ENCODE results near the gene SLC9C1. TPM values are rescaled to one million over a fixed set of nuclear protein-coding genes. Genes with fewer than 3 reads are reported as not detected.

The SLC9C1 gene
- total RNA-seq, 2 experiments from 2014 or later: not detected

- CTCF ChIA-PET: interaction anchor here (0.6 to 2.7 kb wide), 4 partner anchors 9 to 174 kb away, joined by 4 to 18 read pairs (median 6); no protein-coding TSS in a partner anchor
- Mint-ChIP-seq H3K27me3 (no peaks in the 10 kb centered on the region), H3K27ac (peak overlapping the region; percentile 71), H3K4me3 (no peak overlapping the region), H3K36me3 (ENCODE audit: low read depth) (peaks cover 8% of the 10 kb centered on the region), H3K9me3 (no peaks in the 10 kb centered on the region), H3K4me1 (ENCODE audit: low read depth) (peaks cover 80% of the 10 kb centered on the region)
- POLR2A ChIA-PET: no interaction called here
- ATAC-seq: no peak
- no peak for DNase-seq
- TF ChIP-seq, protein P1, sequence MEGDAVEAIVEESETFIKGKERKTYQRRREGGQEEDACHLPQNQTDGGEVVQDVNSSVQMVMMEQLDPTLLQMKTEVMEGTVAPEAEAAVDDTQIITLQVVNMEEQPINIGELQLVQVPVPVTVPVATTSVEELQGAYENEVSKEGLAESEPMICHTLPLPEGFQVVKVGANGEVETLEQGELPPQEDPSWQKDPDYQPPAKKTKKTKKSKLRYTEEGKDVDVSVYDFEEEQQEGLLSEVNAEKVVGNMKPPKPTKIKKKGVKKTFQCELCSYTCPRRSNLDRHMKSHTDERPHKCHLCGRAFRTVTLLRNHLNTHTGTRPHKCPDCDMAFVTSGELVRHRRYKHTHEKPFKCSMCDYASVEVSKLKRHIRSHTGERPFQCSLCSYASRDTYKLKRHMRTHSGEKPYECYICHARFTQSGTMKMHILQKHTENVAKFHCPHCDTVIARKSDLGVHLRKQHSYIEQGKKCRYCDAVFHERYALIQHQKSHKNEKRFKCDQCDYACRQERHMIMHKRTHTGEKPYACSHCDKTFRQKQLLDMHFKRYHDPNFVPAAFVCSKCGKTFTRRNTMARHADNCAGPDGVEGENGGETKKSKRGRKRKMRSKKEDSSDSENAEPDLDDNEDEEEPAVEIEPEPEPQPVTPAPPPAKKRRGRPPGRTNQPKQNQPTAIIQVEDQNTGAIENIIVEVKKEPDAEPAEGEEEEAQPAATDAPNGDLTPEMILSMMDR (IDR thresholded peaks at IDR 0.05): no peak
- intact Hi-C loops (cut with micrococcal nuclease): loop anchor here (10.0 kb wide), 1 partner anchor 165 kb away; the partner anchor contains the start of gene SLC9C1
Observed at GRCh38 chr3:112129925-112130637, 163.9 kb downstream of the SLC9C1 start.

DNA sequence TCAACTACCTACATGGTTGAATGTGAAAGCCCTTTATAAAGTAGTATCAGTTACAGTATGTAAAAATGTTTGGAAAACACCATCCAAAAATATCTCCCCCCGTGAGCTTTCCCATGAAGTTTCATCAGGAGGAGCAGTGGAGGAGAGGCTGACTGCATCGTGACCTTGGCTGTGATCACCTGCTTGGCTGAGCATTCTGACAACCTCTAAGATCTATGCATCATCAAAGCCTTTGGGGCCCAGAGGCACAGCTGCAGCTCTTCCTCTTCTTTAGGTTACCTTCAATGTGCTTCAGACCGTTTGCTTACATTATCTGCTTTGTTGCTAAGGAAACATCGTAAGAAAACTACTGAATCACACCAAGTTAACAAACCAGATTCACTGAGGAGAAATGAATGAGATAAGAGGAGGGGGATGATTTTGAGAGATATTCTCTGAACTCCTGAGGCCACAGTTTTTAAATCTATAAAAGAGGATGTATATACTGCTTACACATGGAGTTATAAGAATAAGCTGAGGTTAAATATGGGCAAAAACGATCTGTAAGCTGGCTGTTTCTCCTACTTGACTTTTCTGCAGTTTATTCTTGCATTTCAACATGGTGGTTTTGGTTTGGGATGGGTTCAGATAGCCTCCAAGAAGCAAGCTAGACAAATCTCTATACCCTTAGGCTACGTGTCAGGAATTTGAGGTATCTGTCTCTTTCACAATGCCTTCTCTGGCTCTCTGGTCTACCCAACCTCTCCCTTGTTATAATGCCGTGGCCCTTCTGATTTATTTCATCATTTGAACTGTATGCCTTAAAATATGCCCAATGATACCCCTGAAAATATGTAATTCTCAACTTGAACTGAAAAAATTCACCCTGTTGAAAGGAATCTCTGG, 164.9 kb downstream of the SLC9C1 start:
- Mint-ChIP-seq H3K9me3 (no peaks in the 10 kb centered on the region), H3K27ac (peak overlapping the region; percentile 71), H3K36me3 (ENCODE audit: low read depth) (peaks cover 10% of the 10 kb centered on the region), H3K4me1 (ENCODE audit: low read depth) (peaks cover 70% of the 10 kb centered on the region), H3K27me3 (no peaks in the 10 kb centered on the region), H3K4me3 (peak overlapping the region; percentile 0)
- TF ChIP-seq, protein P1 (IDR thresholded peaks at IDR 0.05): no peak
- ATAC-seq: peak; percentile 76
- DNase-seq: peak; percentile 75
- intact Hi-C loops (cut with micrococcal nuclease): no loop called here
- POLR2A ChIA-PET: interaction anchor here (0.5 kb wide), 1 partner anchor 12 kb away, joined by 3 read pairs; no protein-coding TSS in a partner anchor
- CTCF ChIA-PET: interaction anchor here (0.6 to 2.7 kb wide), 6 partner anchors 9 to 391 kb away, joined by 3 to 18 read pairs (median 5); no protein-coding TSS in a partner anchor

DNA sequence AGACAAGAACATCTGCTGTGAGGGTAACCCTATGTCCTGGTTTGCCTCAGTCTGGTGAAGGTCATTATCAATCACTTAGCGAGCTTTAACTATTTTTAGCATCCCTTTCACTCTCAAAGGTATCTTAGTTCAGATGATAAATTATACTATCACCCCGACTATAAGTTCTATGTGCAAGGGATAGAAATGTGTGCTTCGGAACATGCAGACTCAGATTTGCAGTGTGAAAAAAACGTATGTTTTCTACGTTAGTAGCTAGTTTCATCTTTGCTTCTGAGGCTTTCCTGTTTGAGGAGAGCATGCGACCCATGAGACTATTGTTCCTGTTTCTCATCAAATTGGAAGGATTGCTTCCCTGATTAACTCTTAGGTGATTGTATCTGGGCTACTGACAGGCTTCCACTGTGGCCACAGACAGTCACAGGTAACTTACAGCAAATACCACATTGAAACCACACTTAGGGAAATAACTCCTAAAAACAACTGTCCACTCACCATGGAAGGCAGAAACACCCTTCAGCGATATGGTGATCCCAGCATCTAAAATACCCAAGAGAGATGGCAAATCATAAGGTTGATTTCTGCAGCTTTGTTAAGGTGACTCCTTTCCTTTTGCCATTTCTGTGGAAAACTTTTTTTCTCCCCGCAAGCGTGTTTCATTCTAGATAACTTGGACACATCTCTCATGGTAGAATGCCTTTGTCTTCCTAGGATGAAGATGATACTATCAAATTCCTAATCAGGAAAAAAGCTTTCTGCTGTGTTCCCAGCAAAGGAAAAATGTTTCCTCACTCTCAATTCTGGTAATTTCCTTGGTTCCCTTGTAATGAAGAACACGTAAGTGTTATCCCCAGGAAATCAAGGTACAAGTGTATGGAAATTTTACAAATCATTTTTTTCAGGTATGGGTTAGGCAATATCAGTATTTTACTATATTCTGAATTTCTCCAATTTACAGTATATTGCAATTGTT, 166.2 kb downstream of the SLC9C1 start:
- DNase-seq: no peak
- CTCF ChIA-PET: interaction anchor here (1.1 to 2.7 kb wide), 5 partner anchors 9 to 392 kb away, joined by 3 to 18 read pairs (median 3); no protein-coding TSS in a partner anchor
- peaks cover 57% of the 10 kb centered on the region for H3K4me1 Mint-ChIP-seq (ENCODE audit: low read depth)
- peaks cover 14% of the 10 kb centered on the region for H3K36me3 Mint-ChIP-seq (ENCODE audit: low read depth)
- POLR2A ChIA-PET: interaction anchor here (0.5 to 1.5 kb wide), 2 partner anchors 11 kb away, joined by 3 read pairs; no protein-coding TSS in a partner anchor
- intact Hi-C loops (cut with micrococcal nuclease): no loop called here
- ATAC-seq: no peak
- H3K27ac Mint-ChIP-seq: peak overlapping the region; percentile 71
- no peaks in the 10 kb centered on the region for H3K27me3 Mint-ChIP-seq
- TF ChIP-seq, protein P1 (IDR thresholded peaks at IDR 0.05): no peak
- H3K4me3 Mint-ChIP-seq: peak overlapping the region; percentile 24
- H3K9me3 Mint-ChIP-seq: no peaks in the 10 kb centered on the region

GRCh38 chr3:112126511-112126911, 167.5 kb downstream of the SLC9C1 start:
- POLR2A ChIA-PET: interaction anchor here (1.5 kb wide), 1 partner anchor 12 kb away, joined by 3 read pairs; no protein-coding TSS in a partner anchor
- intact Hi-C loops (cut with micrococcal nuclease): no loop called here
- TF ChIP-seq, protein P1 (IDR thresholded peaks at IDR 0.05): no peak
- Mint-ChIP-seq H3K27me3 (no peaks in the 10 kb centered on the region), H3K4me1 (ENCODE audit: low read depth) (peaks cover 51% of the 10 kb centered on the region), H3K36me3 (ENCODE audit: low read depth) (peaks cover 14% of the 10 kb centered on the region), H3K27ac (peak overlapping the region; percentile 71), H3K9me3 (no peaks in the 10 kb centered on the region), H3K4me3 (peak overlapping the region; percentile 24)
- no peak for DNase-seq
- CTCF ChIA-PET: interaction anchor here (1.2 to 2.5 kb wide), 2 partner anchors 12 to 15 kb away, joined by 4 to 16 read pairs; no protein-coding TSS in a partner anchor
- ATAC-seq: no peak

All from activated CD8-positive, alpha-beta T cell treated with anti-CD3 and anti-CD28 coated beads for 36 hours (primary cell).